GM13977 (cell line): ENCODE results near the gene TGFBR3.

Experiments
- DNase-seq: peaks from one replicate; pipeline ENCODE4 v3.0.0; 2012; ENCODE audit warnings: low spot score
- CTCF ChIP-seq: IDR thresholded peaks from 2 replicates; pipeline ENCODE4 v1.5.1; 2012; ENCODE audit warnings: mild to moderate bottlenecking, control low read depth; ENCODE audit not compliant: insufficient read depth; ENCODE audit errors: extremely low read depth, missing control alignments
- in situ Hi-C: fragments of 300-500 bp; cut with MboI; formaldehyde crosslinking; loops from one replicate; pipeline ENCODE4 v1.12.0; 2022; ENCODE audit warnings: low sequenced_read_pairs, low pct_unique_long_range_greater_than_20kb, mixed read lengths, inconsistent platforms; ENCODE audit not compliant: unreplicated experiment

The TGFBR3 gene

GRCh38 chr1:91660708-91661107 lies 225.2 kb downstream of the TGFBR3 start:
- no peak for TF ChIP-seq CTCF
- in situ Hi-C loops, result no loop called here
- no peak for DNase-seq

- in situ Hi-C loops, result no loop called here
- DNase-seq, result no peak
- TF ChIP-seq CTCF, result no peak
Measured at GRCh38 chr1:91655912-91656449, 230.0 kb downstream of the TGFBR3 start.

GRCh38 chr1:91653183-91653582 lies 232.8 kb downstream of the TGFBR3 start:
- DNase-seq, result no peak
- in situ Hi-C loops, result no loop called here

GRCh38 chr1:91651661-91652071 lies 234.3 kb downstream of the TGFBR3 start:
- in situ Hi-C loops, result no loop called here
- DNase-seq, result no peak
- no peak for TF ChIP-seq CTCF

More at GRCh38 chr1:91653183-91653582, 232.8 kb downstream of the TGFBR3 start:
- no peak for TF ChIP-seq CTCF

- in situ Hi-C loops, result no loop called here
- no peak for DNase-seq
- TF ChIP-seq CTCF, result no peak
Measured at GRCh38 chr1:91651243-91651642, 234.7 kb downstream of the TGFBR3 start.

- TF ChIP-seq CTCF, result no peak
- in situ Hi-C loops, result no loop called here
- DNase-seq, result no peak
Measured at GRCh38 chr1:91650764-91651163, 235.2 kb downstream of the TGFBR3 start.

GRCh38 chr1:91647061-91647460 lies 238.9 kb downstream of the TGFBR3 start:
- TF ChIP-seq CTCF, result no peak
- no peak for DNase-seq
- in situ Hi-C loops, result no loop called here
